Nephron progenitor cell (in vitro differentiated cells): ENCODE data around the gene CHD6.

ENCODE experiments used
- DNase-seq: peaks from one replicate; pipeline ENCODE4 v3.0.0; 2021
- H3K27ac Mint-ChIP-seq: 2 replicates; pipeline ENCODE4 v1.8.0; 2021; ENCODE audit warnings: mild to moderate bottlenecking, moderate library complexity, mixed read lengths
- H3K27me3 Mint-ChIP-seq: 2 replicates; pipeline ENCODE4 v1.8.0; 2021; ENCODE audit warnings: mild to moderate bottlenecking, low read depth, mixed read lengths; ENCODE audit not compliant: poor library complexity
- H3K36me3 Mint-ChIP-seq: 2 replicates; pipeline ENCODE4 v1.8.0; 2021; ENCODE audit warnings: low read depth, mixed read lengths
- H3K4me1 Mint-ChIP-seq: 2 replicates; pipeline ENCODE4 v1.8.0; 2021; ENCODE audit warnings: mixed read lengths
- H3K4me3 Mint-ChIP-seq: 2 replicates; pipeline ENCODE4 v1.8.0; 2021; ENCODE audit warnings: mild to moderate bottlenecking, moderate library complexity, mixed read lengths
- H3K9me3 Mint-ChIP-seq: 2 replicates; pipeline ENCODE4 v1.8.0; 2021; ENCODE audit warnings: mild to moderate bottlenecking, moderate library complexity, mixed read lengths
- TF ChIP-seq, protein P1 (sequence below): fragments of 200-600 bp; sonication (generic); IDR thresholded peaks from 2 replicates; pipeline ENCODE4 v1.5.0; 2021; ENCODE audit warnings: antibody characterized with exemption

The CHD6 gene

DNA sequence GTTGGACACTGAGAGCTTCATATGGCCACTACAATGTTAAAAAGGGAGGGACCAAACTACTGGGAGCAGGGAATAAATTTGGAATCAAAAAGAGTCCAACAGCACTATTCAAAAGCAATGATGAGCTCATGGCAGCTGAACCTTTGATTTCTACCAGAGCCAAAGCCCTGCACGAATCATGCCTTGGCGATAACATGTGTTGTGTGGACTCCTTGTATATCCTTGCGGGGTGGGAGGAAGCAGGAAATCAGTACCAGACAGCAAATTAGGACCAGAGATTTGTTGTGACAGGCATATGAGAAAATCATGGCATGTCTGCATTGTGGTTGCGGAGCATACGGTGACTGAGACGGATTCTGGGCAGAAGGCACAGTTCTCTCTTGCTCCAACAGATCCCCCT, 166.0 kb downstream of the CHD6 start:
- Mint-ChIP-seq H3K9me3 (no peaks in the 10 kb centered on the region), H3K4me3 (no peak overlapping the region), H3K36me3 (peaks cover 90% of the 10 kb centered on the region), H3K27ac (no peak overlapping the region), H3K4me1 (peaks cover 33% of the 10 kb centered on the region), H3K27me3 (peaks cover 6% of the 10 kb centered on the region)
- TF ChIP-seq, protein P1, sequence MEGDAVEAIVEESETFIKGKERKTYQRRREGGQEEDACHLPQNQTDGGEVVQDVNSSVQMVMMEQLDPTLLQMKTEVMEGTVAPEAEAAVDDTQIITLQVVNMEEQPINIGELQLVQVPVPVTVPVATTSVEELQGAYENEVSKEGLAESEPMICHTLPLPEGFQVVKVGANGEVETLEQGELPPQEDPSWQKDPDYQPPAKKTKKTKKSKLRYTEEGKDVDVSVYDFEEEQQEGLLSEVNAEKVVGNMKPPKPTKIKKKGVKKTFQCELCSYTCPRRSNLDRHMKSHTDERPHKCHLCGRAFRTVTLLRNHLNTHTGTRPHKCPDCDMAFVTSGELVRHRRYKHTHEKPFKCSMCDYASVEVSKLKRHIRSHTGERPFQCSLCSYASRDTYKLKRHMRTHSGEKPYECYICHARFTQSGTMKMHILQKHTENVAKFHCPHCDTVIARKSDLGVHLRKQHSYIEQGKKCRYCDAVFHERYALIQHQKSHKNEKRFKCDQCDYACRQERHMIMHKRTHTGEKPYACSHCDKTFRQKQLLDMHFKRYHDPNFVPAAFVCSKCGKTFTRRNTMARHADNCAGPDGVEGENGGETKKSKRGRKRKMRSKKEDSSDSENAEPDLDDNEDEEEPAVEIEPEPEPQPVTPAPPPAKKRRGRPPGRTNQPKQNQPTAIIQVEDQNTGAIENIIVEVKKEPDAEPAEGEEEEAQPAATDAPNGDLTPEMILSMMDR = no peak
- no peak for DNase-seq

DNA sequence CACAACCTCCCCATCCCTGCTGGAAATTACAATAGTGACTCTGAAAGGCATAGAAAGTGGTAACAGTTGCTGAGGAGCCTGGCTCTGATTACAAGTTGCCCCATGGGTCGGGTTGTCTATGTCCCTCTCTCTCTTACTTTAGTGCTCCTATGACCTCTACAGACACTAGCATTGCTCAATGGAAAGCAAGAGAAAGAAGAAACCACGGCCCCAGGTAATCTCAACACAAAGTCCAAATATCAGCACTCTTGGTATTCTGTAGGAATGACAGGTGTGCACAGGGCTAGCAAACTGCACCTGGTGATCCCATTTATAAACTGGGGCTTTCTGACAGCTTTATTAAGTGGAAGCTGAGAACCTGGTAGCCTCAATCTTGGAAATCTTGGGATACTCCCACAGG, 171.2 kb downstream of the CHD6 start:
- no peak for DNase-seq
- H3K27me3 Mint-ChIP-seq = peaks cover 3% of the 10 kb centered on the region
- peaks cover 53% of the 10 kb centered on the region for H3K4me1 Mint-ChIP-seq
- peak overlapping the region; percentile 12 for H3K27ac Mint-ChIP-seq
- peaks cover 88% of the 10 kb centered on the region for H3K36me3 Mint-ChIP-seq
- TF ChIP-seq, protein P1 = no peak
- no peaks in the 10 kb centered on the region for H3K9me3 Mint-ChIP-seq
- H3K4me3 Mint-ChIP-seq = peak overlapping the region; percentile 47

DNA sequence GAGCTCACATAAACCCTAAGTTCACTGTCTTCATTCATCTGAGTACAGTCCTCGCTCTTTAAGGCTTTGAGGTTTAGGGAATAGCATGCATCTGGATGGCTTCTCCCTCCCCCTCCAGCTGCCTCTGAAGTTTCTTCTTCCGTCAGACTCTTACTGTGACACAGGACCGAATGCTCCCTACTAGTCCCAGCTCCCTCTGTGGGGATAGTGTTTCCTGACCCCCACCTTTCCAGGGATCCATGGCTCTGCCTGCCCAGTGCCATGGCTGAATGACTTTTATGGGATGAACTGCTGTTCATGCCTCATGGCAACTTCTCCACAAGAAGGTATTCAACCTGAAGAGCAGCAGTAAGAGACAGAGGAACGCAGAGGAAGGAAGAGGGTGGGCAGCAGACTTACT, 171.7 kb downstream of the CHD6 start:
- H3K4me1 Mint-ChIP-seq = peaks cover 53% of the 10 kb centered on the region
- H3K27ac Mint-ChIP-seq = peak overlapping the region; percentile 12
- no peaks in the 10 kb centered on the region for H3K9me3 Mint-ChIP-seq
- TF ChIP-seq, protein P1 = no peak
- peaks cover 3% of the 10 kb centered on the region for H3K27me3 Mint-ChIP-seq
- peak overlapping the region; percentile 47 for H3K4me3 Mint-ChIP-seq
- DNase-seq = peak; percentile 42
- peaks cover 88% of the 10 kb centered on the region for H3K36me3 Mint-ChIP-seq

DNA sequence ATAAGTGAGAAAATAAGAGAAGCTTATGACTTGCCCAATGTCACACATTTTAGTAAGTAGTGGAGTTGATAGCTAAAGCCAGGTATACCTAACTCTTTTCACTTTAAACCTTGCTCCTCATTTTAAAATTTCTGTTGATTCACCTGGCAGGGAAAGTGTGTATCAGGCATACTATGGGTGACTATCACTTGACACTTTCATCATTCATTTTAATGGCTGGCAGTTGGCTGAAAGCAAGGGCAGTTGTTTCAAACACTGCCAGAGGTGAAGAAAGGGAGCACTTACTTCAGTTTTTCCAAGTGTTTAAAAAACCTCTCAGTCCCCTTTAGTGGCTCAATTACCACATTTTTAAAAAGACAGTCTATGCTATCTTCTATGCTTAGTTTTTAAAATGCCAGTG, 173.4 kb downstream of the CHD6 start:
- H3K27me3 Mint-ChIP-seq = peaks cover 4% of the 10 kb centered on the region
- no peak overlapping the region for H3K27ac Mint-ChIP-seq
- H3K36me3 Mint-ChIP-seq = peaks cover 87% of the 10 kb centered on the region
- no peak overlapping the region for H3K4me3 Mint-ChIP-seq
- no peak for DNase-seq
- TF ChIP-seq, protein P1 = no peak
- no peaks in the 10 kb centered on the region for H3K9me3 Mint-ChIP-seq
- H3K4me1 Mint-ChIP-seq = peaks cover 40% of the 10 kb centered on the region

DNA sequence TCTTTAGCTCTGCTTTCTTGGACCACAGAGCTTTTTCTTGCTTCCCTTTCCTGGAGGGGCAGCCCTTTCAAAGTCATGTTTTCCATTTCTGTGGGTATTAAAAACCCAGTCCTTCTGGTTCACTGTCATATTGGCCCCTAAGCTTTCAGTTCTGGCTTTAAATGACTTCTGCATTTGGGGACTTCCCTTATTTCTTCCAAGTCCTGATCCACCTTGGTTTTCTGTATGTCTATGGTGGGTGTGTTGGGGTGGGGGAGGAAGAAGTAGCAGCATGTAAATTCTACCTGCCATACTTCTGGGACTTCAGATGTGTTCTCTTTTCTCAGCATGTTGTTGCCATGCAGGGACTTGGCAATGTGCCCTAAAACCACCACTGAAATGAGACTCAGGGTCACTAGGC, 174.5 kb downstream of the CHD6 start:
- DNase-seq = no peak
- peaks cover 34% of the 10 kb centered on the region for H3K4me1 Mint-ChIP-seq
- H3K36me3 Mint-ChIP-seq = peaks cover 87% of the 10 kb centered on the region
- no peaks in the 10 kb centered on the region for H3K9me3 Mint-ChIP-seq
- H3K4me3 Mint-ChIP-seq = no peak overlapping the region
- H3K27me3 Mint-ChIP-seq = peaks cover 4% of the 10 kb centered on the region
- TF ChIP-seq, protein P1 = no peak
- no peak overlapping the region for H3K27ac Mint-ChIP-seq

DNA sequence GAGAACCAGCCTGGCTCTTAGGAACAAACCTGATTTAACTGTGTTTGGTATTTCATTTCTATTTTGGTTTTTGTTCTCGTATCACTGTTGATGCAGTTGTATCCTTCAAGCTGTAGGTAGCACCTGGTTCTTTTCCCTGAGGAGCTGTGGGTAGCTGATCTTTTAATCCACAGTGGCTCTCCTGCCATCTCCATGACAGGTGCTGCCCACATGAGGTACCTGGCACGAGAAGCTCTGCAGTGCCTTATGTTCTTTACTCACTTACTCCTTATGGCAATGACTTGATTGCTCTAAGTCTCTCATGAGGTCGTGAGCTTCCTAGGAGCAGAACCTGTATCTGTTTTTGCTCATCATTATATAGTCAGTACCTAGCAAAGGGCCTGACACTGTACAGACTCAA, 177.3 kb downstream of the CHD6 start:
- TF ChIP-seq, protein P1 = no peak
- peaks cover 4% of the 10 kb centered on the region for H3K27me3 Mint-ChIP-seq
- peaks cover 89% of the 10 kb centered on the region for H3K36me3 Mint-ChIP-seq
- DNase-seq = no peak
- H3K4me1 Mint-ChIP-seq = peaks cover 10% of the 10 kb centered on the region
- no peaks in the 10 kb centered on the region for H3K9me3 Mint-ChIP-seq
- no peak overlapping the region for H3K27ac Mint-ChIP-seq
- no peak overlapping the region for H3K4me3 Mint-ChIP-seq
